Lower leg skin (tissue), 3 donors: ENCODE data around the gene ADAM8.

Experiments used
- CTCF ChIP-seq, 3 donors: fragments of 450-650 bp; IDR thresholded peaks; one replicate each; pipeline ENCODE4 v1.5.1; 2016; ENCODE audit warnings: antibody characterized with exemption in 3 of 3, mild to moderate bottlenecking in 3 of 3, moderate library complexity in 2 of 3
- POLR2A ChIP-seq, 2 donors: fragments of 450-650 bp; IDR thresholded peaks; one replicate each; pipeline ENCODE4 v1.6.1; 2016 to 2017; ENCODE audit warnings: antibody characterized with exemption in 2 of 2, mild to moderate bottlenecking in 1 of 2, moderate library complexity in 1 of 2

GRCh38 chr10:133295426-133296320 is 19.0 kb upstream of the ADAM8 start:
- TF ChIP-seq CTCF (IDR thresholded peaks at IDR 0.05) = no peak
- TF ChIP-seq POLR2A (IDR thresholded peaks at IDR 0.05) = no peak
